IMR-90 (cell line): ENCODE results near the gene RAI1. TPM values are rescaled to one million over a fixed set of nuclear protein-coding genes. Genes with fewer than 3 reads are reported as not detected.

Experiments used
- ATAC-seq: fragments of 200-7000 bp; cut with Tn5 transposase; 2 replicates; pipeline ENCODE4 v1.9.1; 2020; ENCODE audit warnings: low read depth, mild to moderate bottlenecking, moderate library complexity
- BruUV-seq: library from RNA; stranded (reverse); fragments of 400-500 nt; replicated peaks from 2 replicates; lab custom pipeline; 2021; lab: Mats Ljungman, UMichigan
- CTCF ChIA-PET: fragments of 300-600 bp; formaldehyde crosslinking; extraction: SDS; loops from one replicate; lab custom pipeline; 2021; ENCODE audit warnings: antibody characterized with exemption; lab: Yijun Ruan, JAX
- POLR2A ChIA-PET: fragments of 300-600 bp; sonication (Branson Sonifier 250); formaldehyde crosslinking; loops from one replicate; lab custom pipeline; 2022; ENCODE audit warnings: antibody characterized with exemption; ENCODE audit not compliant: unreplicated experiment; lab: Charles Lee
- DNase-seq: peaks from one replicate; pipeline ENCODE4 v3.0.0; 2013
- H2AFZ ChIP-seq: replicated peaks from 2 replicates; pipeline ENCODE3; 2013; ENCODE audit warnings: low read length, mild to moderate bottlenecking; ENCODE audit not compliant: poor library complexity
- H2AK5ac ChIP-seq: 2 replicates; pipeline ENCODE4 v1.6.1; 2013; ENCODE audit warnings: low read depth, low read length, inconsistent platforms
- H2AK9ac ChIP-seq: replicated peaks from 2 replicates; pipeline ENCODE3; 2013; ENCODE audit warnings: mild to moderate bottlenecking, low read depth, low read length, moderate library complexity; ENCODE audit not compliant: poor library complexity
- H2BK120ac ChIP-seq: 2 replicates; pipeline ENCODE4 v1.6.1; 2013; ENCODE audit warnings: low read depth, low read length, inconsistent platforms
- H2BK15ac ChIP-seq: 3 replicates; pipeline ENCODE4 v1.6.1; 2013; ENCODE audit warnings: low read depth, low read length, inconsistent platforms
- H2BK20ac ChIP-seq: 2 replicates; pipeline ENCODE4 v1.6.1; 2013; ENCODE audit warnings: low read depth, mild to moderate bottlenecking, inconsistent platforms, low read length, moderate library complexity
- H2BK5ac ChIP-seq: 2 replicates; pipeline ENCODE4 v1.6.1; 2013; ENCODE audit warnings: mild to moderate bottlenecking, low read depth, low read length, inconsistent platforms; ENCODE audit not compliant: poor library complexity, severe bottlenecking
- H3K14ac ChIP-seq: replicated peaks from 2 replicates; pipeline ENCODE4 v1.6.1; 2013; ENCODE audit warnings: low read depth, low read length, inconsistent platforms
- H3K18ac ChIP-seq: 2 replicates; pipeline ENCODE4 v1.6.1; 2013; ENCODE audit warnings: low read depth, low read length, control low read depth
- H3K23ac ChIP-seq: 2 replicates; pipeline ENCODE4 v1.6.1; 2013; ENCODE audit warnings: low read depth, low read length, inconsistent platforms
- H3K27ac ChIP-seq: 2 replicates; pipeline ENCODE4 v1.5.1; 2013; ENCODE audit warnings: mild to moderate bottlenecking, control low read depth, low read length; ENCODE audit not compliant: insufficient read depth
- H3K27me3 ChIP-seq: 2 replicates; pipeline ENCODE4 v1.6.1; 2013; ENCODE audit warnings: low read length; ENCODE audit not compliant: control insufficient read depth, insufficient read depth
- H3K36me3 ChIP-seq: 2 replicates; pipeline ENCODE4 v1.6.1; 2013; ENCODE audit warnings: low read length, mixed read lengths; ENCODE audit not compliant: control insufficient read depth, insufficient read depth
- H3K4ac ChIP-seq: 2 replicates; pipeline ENCODE4 v1.6.1; 2013; ENCODE audit warnings: low read depth, low read length, inconsistent platforms
- H3K4me1 ChIP-seq: 2 replicates; pipeline ENCODE4 v1.6.1; 2013; ENCODE audit warnings: low read length, mixed read lengths; ENCODE audit not compliant: control insufficient read depth, insufficient read depth
- H3K4me2 ChIP-seq: 2 replicates; pipeline ENCODE4 v1.6.1; 2013; ENCODE audit warnings: low read depth, mild to moderate bottlenecking, control low read depth, low read length, moderate library complexity
- H3K4me3 ChIP-seq: 2 replicates; pipeline ENCODE4 v1.5.1; 2013; ENCODE audit warnings: low read depth, mild to moderate bottlenecking, control low read depth, low read length, moderate library complexity; ENCODE audit not compliant: insufficient read depth
- H3K56ac ChIP-seq: 2 replicates; pipeline ENCODE4 v1.6.1; 2013; ENCODE audit warnings: low read length, inconsistent platforms; ENCODE audit not compliant: insufficient read depth; ENCODE audit errors: extremely low read depth
- H3K79me1 ChIP-seq, 2 experiments: 2 replicates each; pipeline ENCODE4 v1.6.1; 2013; ENCODE audit warnings: low read length in 2 of 2, inconsistent platforms in 1 of 2, low read depth in 1 of 2
- H3K9ac ChIP-seq: 2 replicates; pipeline ENCODE4 v1.6.1; 2013; ENCODE audit warnings: low read depth, low read length, control low read depth
- H3K9me1 ChIP-seq: 2 replicates; pipeline ENCODE4 v1.6.1; 2013; ENCODE audit warnings: low read length, inconsistent platforms; ENCODE audit not compliant: insufficient read depth
- H3K9me3 ChIP-seq: 2 replicates; pipeline ENCODE4 v1.6.1; 2013; ENCODE audit warnings: low read length; ENCODE audit not compliant: control insufficient read depth, insufficient read depth
- H4K20me1 ChIP-seq: 2 replicates; pipeline ENCODE4 v1.6.1; 2013; ENCODE audit warnings: low read length, inconsistent platforms; ENCODE audit not compliant: insufficient read depth
- H4K5ac ChIP-seq: 2 replicates; pipeline ENCODE4 v1.6.1; 2013; ENCODE audit warnings: mild to moderate bottlenecking, low read depth, low read length, control low read depth
- H4K8ac ChIP-seq, 2 experiments: 2 replicates each; pipeline ENCODE4 v1.6.1; 2013; ENCODE audit warnings: low read depth in 2 of 2, low read length in 2 of 2, control low read depth in 1 of 2, inconsistent platforms in 1 of 2
- H4K91ac ChIP-seq: 2 replicates; pipeline ENCODE4 v1.6.1; 2013; ENCODE audit warnings: low read depth, low read length, inconsistent platforms; ENCODE audit not compliant: insufficient read depth
- BHLHE40 ChIP-seq: fragments of 150-350 bp; IDR thresholded peaks from 2 replicates; pipeline ENCODE4 v1.6.1; 2016; ENCODE audit warnings: mild to moderate bottlenecking, low read depth, low read length
- CEBPB ChIP-seq: IDR thresholded peaks from 2 replicates; pipeline ENCODE4 v1.6.1; 2012; ENCODE audit warnings: low read depth, low read length, improper control_type of control experiment
- FOS ChIP-seq: fragments of 150-350 bp; IDR thresholded peaks from 2 replicates; pipeline ENCODE4 v1.6.1; 2016; ENCODE audit warnings: low read depth, low read length
- MXI1 ChIP-seq: IDR thresholded peaks from 2 replicates; pipeline ENCODE4 v1.6.1; 2012; ENCODE audit warnings: low read depth, mild to moderate bottlenecking, low read length, moderate library complexity, borderline replicate concordance
- NFE2L2 ChIP-seq: fragments of 150-350 bp; IDR thresholded peaks from 2 replicates; pipeline ENCODE4 v1.6.1; 2016; ENCODE audit warnings: low read depth, mild to moderate bottlenecking, low read length
- RCOR1 ChIP-seq: IDR thresholded peaks from 2 replicates; pipeline ENCODE4 v1.6.1; 2012; ENCODE audit warnings: mild to moderate bottlenecking, low read length, improper control_type of control experiment; ENCODE audit not compliant: insufficient replicate concordance
- WGBS, 2 experiments: methylation state at CpG; one replicate each; pipeline versions ENCODE4 v1.1.5 to v1.1.7; 2013; ENCODE audit warnings: missing lambda C conversion rate in 2 of 2; ENCODE audit not compliant: insufficient read length in 1 of 2; ENCODE audit errors: extremely low coverage in 2 of 2; 5-methylcytosine and 5-hydroxymethylcytosine counted together
- dilution Hi-C: fragments of 300-500 bp; cut with HindIII; formaldehyde crosslinking; loops from one replicate; pipeline ENCODE4 v1.14.3; 2018; ENCODE audit warnings: low sequenced_read_pairs; ENCODE audit not compliant: unreplicated experiment
- in situ Hi-C: fragments of 300-500 bp; cut with MboI; formaldehyde crosslinking; loops from 3 replicates; pipeline ENCODE4 v1.14.3; 2019; ENCODE audit warnings: low sequenced_read_pairs, inconsistent platforms, mixed read lengths
- intact Hi-C: fragments of 100-400 bp; cut with micrococcal nuclease; formaldehyde crosslinking; loops from 2 replicates; pipeline ENCODE4 v1.10.0; 2022
- polyA plus RNA-seq, 3 experiments: library from polyadenylated mRNA; depleted of rRNA; stranded (reverse); fragments of >200 nt; gene quantifications; 2 replicates each; pipeline ENCODE4 v1.2.3, GENCODE V29; 2012; ENCODE audit warnings: low replicate concordance in 1 of 3
- total RNA-seq: library from RNA; depleted of rRNA; stranded (reverse); fragments of >200 nt; gene quantifications from 2 replicates; pipeline ENCODE4 v1.2.3, GENCODE V29; 2012

The RAI1 gene
- total and polyA plus RNA-seq, 2 of the 4 experiments (the other 2 are of a cell fraction) = 1.8 to 10.5 TPM

DNA sequence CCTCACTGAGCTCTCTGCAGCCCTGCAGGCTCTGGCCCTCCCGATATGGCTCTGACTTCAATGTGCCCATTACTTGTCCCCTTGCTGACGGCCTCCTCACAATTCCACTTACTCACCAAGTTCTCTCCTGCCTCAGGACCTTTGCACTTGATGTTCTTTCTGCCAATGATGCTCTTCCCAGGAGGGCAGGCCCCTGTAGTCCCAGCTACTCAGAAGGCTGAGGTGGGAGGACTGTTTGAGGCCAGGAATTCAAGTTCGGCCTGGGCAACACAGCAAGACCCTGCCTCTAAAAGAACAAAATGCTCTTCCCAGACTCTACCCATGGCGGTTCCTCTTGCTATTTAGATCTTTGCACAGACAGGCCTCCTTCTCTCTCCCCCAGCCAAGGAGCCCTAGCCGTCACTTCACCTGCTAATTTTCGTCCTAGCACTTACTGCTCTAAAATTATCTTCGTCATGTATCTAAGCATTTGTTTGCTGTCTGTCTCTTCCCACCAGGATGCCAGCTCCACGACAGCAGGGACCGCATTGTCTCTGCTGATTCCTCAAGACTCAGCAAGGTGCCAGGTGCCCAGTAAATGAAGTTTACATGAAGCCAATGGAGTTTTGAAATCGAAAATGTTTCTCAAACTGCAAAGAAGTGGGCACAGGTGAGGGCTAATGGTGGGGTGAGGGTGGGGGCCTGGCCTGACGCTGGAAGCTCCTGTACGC, 626 bp upstream of the RAI1 start:
- H3K56ac ChIP-seq = no peak overlapping the region
- peaks cover 0 to 20% of the 10 kb centered on the region in 2 experiments; a peak in 2 of 4 replicates for H3K79me1 ChIP-seq
- whole genome bisulfite sequencing, 2 experiments = 64% methylated on average over 5 of the region's 12 CpGs; no CpG with 5 or more reads in 1 of the 2 experiments
- no peak overlapping the region for H2AK9ac ChIP-seq
- H2AFZ ChIP-seq = peak overlapping the region; percentile 80
- TF ChIP-seq MXI1 = no peak
- TF ChIP-seq CEBPB = no peak
- no peak for TF ChIP-seq NFE2L2
- 0 out of 2 replicates have a peak, but pooled peaks have one; percentile 13 for TF ChIP-seq FOS
- TF ChIP-seq RCOR1 = no peak
- TF ChIP-seq BHLHE40 = no peak
- no peak overlapping the region; the same call in 1 of the 2 replicates for H2AK5ac ChIP-seq
- no peak overlapping the region for H3K18ac ChIP-seq
- peak overlapping the region; percentile 68 for H3K4me2 ChIP-seq
- H4K8ac ChIP-seq = no peak overlapping the region
- DNase-seq (no peak), ATAC-seq (no peak)
- no peak overlapping the region; the same call in 1 of the 2 replicates for H3K23ac ChIP-seq
- intact Hi-C loops (loop anchor here (1.0 to 10.0 kb wide), 5 partner anchors 42 to 352 kb away; no protein-coding TSS in a partner anchor), dilution Hi-C loops (no loop called here), in situ Hi-C loops (loop anchor here (10.0 kb wide), 1 partner anchor 354 kb away; the partner anchor contains the start of genes ATPAF2 and GID4)
- no peaks in the 10 kb centered on the region for H3K27me3 ChIP-seq
- no peaks in the 10 kb centered on the region for H3K9me3 ChIP-seq
- peaks cover 18% of the 10 kb centered on the region for H3K4me1 ChIP-seq
- no peaks in the 10 kb centered on the region for H3K36me3 ChIP-seq
- no peak overlapping the region for H3K4ac ChIP-seq
- no peak overlapping the region for H2BK120ac ChIP-seq
- no peak overlapping the region for H2BK20ac ChIP-seq
- no peak overlapping the region for H3K27ac ChIP-seq
- H3K9me1 ChIP-seq = peaks cover 11% of the 10 kb centered on the region
- BruUV-seq = no TSS peak
- no peak overlapping the region for H2BK15ac ChIP-seq
- H4K91ac ChIP-seq = no peak overlapping the region
- no peak overlapping the region for H4K5ac ChIP-seq
- H3K9ac ChIP-seq = 0 out of 2 replicates have a peak overlapping the region, but pooled peaks have one; percentile 7
- no peak overlapping the region for H3K14ac ChIP-seq
- ChIA-PET CTCF (no interaction called here), POLR2A (no interaction called here)
- H4K20me1 ChIP-seq = peaks cover 35% of the 10 kb centered on the region
- no peak overlapping the region for H2BK5ac ChIP-seq
- peak overlapping the region; percentile 70; the same call in 1 of the 2 replicates for H3K4me3 ChIP-seq
